HFFc6 (cell line): ENCODE data around the gene OR8D1. TPM values are rescaled to one million over a fixed set of nuclear protein-coding genes. Genes with fewer than 3 reads are reported as not detected.

Source experiments
- DNase-seq: peaks from one replicate; pipeline ENCODE4 v3.0.0-alpha.2; 2018
- H3K27ac Mint-ChIP-seq: 2 replicates; pipeline ENCODE4 v1.8.0; 2020; ENCODE audit warnings: mild to moderate bottlenecking, mixed read lengths
- H3K27me3 Mint-ChIP-seq: 2 replicates; pipeline ENCODE4 v1.8.0; 2021; ENCODE audit warnings: mild to moderate bottlenecking, moderate library complexity, mixed read lengths; ENCODE audit not compliant: insufficient read depth
- H3K36me3 Mint-ChIP-seq: 2 replicates; pipeline ENCODE4 v1.8.0; 2021; ENCODE audit warnings: low read depth, mixed read lengths
- H3K4me1 Mint-ChIP-seq: 2 replicates; pipeline ENCODE4 v1.8.0; 2020; ENCODE audit warnings: low read depth, mixed read lengths
- H3K4me3 Mint-ChIP-seq: 2 replicates; pipeline ENCODE4 v1.8.0; 2020; ENCODE audit warnings: mild to moderate bottlenecking, moderate library complexity, mixed read lengths
- H3K9me3 Mint-ChIP-seq: 2 replicates; pipeline ENCODE4 v1.8.0; 2020; ENCODE audit warnings: mild to moderate bottlenecking, mixed read lengths
- CTCF ChIP-seq: fragments of 200-600 bp; sonication (generic); IDR thresholded peaks from 2 replicates; pipeline ENCODE4 v1.5.0; 2021; ENCODE audit warnings: antibody characterized with exemption, mild to moderate bottlenecking
- total RNA-seq, 6 experiments: library from RNA; stranded (reverse); fragmentation: NEBNext Ultra II Directional; extraction: Animal tissue kit (Norgen Biotek cat#: 25700); gene quantifications; 2 replicates in 1 of 6; 3 replicates in 5 of 6; pipeline ENCODE4 v1.2.3, GENCODE V29; 2021

The OR8D1 gene
- total RNA-seq, 6 experiments from 2014 or later: not detected

GRCh38 chr11:124320097-124320496 lies 6.3 kb upstream of the OR8D1 start, which contains the start of gene OR8D2:
OR8D2 (minus strand) TSS chr11:124320197; CDS start chr11:124320197, 0 bp downstream.
- Mint-ChIP-seq H3K9me3 (peaks cover 49% of the 10 kb centered on the region), H3K4me1 (no peaks in the 10 kb centered on the region), H3K4me3 (no peak within 1 kb of the TSS), H3K27ac (no peak within 1 kb of the TSS), H3K27me3 (no peaks in the 10 kb centered on the region; the same call in 1 of the 2 replicates), H3K36me3 (peaks cover 7% of the 10 kb centered on the region; the same call in 1 of the 2 replicates)
- no peak for TF ChIP-seq CTCF
- no peak for DNase-seq

GRCh38 chr11:124315052-124315451 lies 1.3 kb upstream of the OR8D1 start:
- Mint-ChIP-seq H3K27ac (no peak overlapping the region), H3K4me3 (no peak overlapping the region), H3K9me3 (peaks cover 49% of the 10 kb centered on the region), H3K27me3 (no peaks in the 10 kb centered on the region), H3K4me1 (no peaks in the 10 kb centered on the region), H3K36me3 (no peaks in the 10 kb centered on the region)
- DNase-seq: no peak
- no peak for TF ChIP-seq CTCF

- H3K27me3 Mint-ChIP-seq: no peaks in the 10 kb centered on the region
- H3K27ac Mint-ChIP-seq: no peak overlapping the region
- H3K4me3 Mint-ChIP-seq: no peak overlapping the region
- peaks cover 53% of the 10 kb centered on the region for H3K9me3 Mint-ChIP-seq
- TF ChIP-seq CTCF: no peak
- DNase-seq: no peak
- H3K36me3 Mint-ChIP-seq: no peaks in the 10 kb centered on the region
- H3K4me1 Mint-ChIP-seq: no peaks in the 10 kb centered on the region
Measured at GRCh38 chr11:124313131-124313530, 618 bp downstream of the OR8D1 start.

DNA sequence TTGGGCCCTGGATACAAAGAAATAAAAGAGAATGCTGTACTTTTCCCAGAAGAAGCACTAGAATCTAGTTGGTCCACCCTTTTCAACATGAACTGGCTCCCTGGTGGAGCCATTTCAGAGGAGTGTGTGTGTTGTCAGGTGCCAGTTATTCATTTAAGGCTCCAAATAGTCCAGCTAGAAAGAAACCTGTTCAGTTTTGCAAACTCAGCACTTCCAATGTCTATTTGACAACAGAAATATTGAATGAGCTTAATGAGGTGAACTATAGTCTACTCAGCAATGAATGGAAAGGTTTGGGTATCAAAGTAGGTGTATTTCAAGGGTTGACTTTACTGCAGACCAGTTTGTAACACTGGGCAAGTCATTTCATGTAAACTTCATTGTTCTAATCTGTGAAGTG lies 2.1 kb downstream of the OR8D1 start:
- Mint-ChIP-seq H3K4me3 (no peak overlapping the region), H3K36me3 (no peaks in the 10 kb centered on the region), H3K27me3 (no peaks in the 10 kb centered on the region), H3K9me3 (peaks cover 45% of the 10 kb centered on the region), H3K27ac (no peak overlapping the region), H3K4me1 (no peaks in the 10 kb centered on the region)
- no peak for TF ChIP-seq CTCF
- DNase-seq: no peak

- no peak for TF ChIP-seq CTCF
- no peak for DNase-seq
- Mint-ChIP-seq H3K4me1 (no peaks in the 10 kb centered on the region), H3K9me3 (peaks cover 44% of the 10 kb centered on the region), H3K4me3 (no peak overlapping the region), H3K27me3 (no peaks in the 10 kb centered on the region), H3K27ac (no peak overlapping the region), H3K36me3 (no peaks in the 10 kb centered on the region)
Measured at GRCh38 chr11:124311269-124311668, 2.5 kb downstream of the OR8D1 start.

DNA sequence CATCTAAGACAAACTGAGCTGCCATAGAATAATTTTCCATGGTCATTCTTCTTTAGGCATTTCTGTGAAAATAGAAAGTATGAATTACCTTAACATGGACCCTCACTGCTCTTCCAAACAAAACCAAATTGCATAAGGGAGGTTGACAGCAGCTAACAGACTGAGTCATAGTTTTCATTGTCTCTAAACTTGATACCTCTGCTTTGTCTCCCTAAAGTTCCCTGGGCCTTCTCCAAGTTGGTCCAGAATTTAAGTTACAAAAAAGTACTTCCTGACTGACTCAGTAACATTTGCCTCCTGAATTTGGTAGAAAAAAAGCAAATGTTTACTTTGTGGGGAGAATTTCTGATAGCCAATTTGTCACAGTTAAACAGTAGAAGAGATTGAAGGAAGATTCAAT lies 3.0 kb downstream of the OR8D1 start:
- Mint-ChIP-seq H3K9me3 (peaks cover 44% of the 10 kb centered on the region), H3K4me1 (no peaks in the 10 kb centered on the region), H3K36me3 (no peaks in the 10 kb centered on the region), H3K27ac (no peak overlapping the region), H3K4me3 (no peak overlapping the region), H3K27me3 (no peaks in the 10 kb centered on the region)
- no peak for TF ChIP-seq CTCF
- DNase-seq: no peak
